Renal pelvis (tissue), 4 donors: ENCODE results near the gene OSGIN1. TPM values are rescaled to one million over a fixed set of nuclear protein-coding genes. Genes with fewer than 3 reads are reported as not detected.
"Not testable (repeated sequence)": the region's sequence is repeated elsewhere in the genome, so short reads cannot be mapped to it uniquely, and the experiment has no call there.

Experiments used
- DNase-seq: peaks from one replicate; pipeline ENCODE4 v3.0.0-alpha.2; 2013
- polyA plus RNA-seq, 3 donors: library from polyadenylated mRNA; unstranded; fragments of 120-200 nt; gene quantifications; one replicate each; pipeline ENCODE4 v1.2.1, GENCODE V29; 2013; ENCODE audit not compliant: insufficient read length in 3 of 3

OSGIN1 gene
- polyA plus RNA-seq, 3 donors, result 0.68 to 1.0 (median 0.92) TPM

DNA sequence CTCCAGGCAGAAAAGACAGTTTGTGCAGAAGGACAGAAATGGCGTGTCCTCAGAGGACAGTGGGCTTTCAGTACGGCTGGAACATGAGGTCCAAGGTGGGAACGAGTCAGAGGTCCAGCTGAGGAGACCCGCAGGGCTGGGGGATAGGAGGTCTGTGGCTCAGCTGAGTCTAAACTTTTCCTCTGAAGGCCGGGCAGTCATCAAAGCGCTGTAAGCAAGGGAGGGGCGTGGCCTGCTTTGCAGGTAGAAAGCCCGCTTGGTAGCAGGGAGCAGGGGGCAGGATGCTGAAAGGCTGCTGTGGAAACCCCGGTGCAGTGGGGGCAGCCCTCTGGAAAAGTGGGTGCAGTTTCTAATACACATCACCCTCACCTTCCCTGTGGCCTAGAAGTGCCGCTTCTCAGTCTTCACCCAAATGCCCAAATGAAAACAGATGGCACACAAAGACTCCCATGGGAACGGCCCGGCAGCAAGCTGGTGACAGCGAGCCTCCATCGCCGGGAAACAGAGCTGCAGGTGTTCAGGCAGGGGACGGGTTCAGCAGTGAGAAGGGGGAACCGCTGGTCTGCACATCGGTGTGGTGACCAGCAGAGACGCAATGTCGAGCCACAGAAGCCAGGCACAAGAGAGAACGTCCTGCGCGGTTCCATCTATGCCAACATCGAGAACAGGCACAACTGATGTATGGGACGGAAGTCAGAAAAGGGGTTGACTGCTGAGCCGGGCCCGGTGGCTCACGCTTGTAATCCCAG is 12.2 kb upstream of the OSGIN1 start:
- DNase-seq, result no peak

DNA sequence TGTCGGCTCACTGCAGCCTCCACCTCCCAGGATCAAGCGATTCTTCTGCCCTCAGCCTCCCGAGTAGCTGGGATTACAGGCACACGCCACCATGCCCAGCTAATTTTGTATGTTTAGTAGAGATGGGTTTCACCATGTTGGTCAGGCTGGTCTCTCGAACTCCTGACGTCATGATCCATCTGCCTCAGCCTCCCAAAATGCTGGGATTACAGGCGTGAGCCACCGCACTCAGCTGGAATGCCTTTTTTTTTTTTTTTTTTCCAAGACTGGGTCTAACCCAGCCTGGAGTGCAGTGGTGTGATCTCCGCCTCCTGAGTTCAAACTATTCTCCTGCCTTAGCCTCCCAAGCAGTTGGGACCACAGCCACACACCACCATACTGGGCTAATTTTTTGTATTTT is 11.5 kb upstream of the OSGIN1 start:
- DNase-seq, result not testable (repeated sequence)

DNA sequence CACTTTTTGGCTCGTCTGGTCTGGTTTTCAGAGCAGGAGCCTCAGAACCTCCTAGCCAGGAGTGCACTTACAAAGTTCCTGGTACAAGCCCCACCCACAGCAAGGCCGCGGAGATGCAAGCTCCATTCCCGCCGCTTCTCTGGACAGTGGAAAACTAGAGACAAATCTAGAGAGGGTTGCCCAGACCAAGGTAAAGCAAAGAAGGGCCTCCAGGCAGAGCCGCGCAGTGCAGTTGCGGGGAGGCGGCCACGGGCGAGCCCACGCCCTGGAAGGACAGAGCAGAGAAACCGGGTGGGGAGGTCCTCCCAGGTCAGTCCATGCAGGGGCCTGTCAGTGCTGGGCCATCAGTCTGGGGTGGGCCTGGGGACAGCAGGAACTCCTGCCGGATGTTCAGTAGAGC is 11.0 kb upstream of the OSGIN1 start:
- DNase-seq, result no peak

DNA sequence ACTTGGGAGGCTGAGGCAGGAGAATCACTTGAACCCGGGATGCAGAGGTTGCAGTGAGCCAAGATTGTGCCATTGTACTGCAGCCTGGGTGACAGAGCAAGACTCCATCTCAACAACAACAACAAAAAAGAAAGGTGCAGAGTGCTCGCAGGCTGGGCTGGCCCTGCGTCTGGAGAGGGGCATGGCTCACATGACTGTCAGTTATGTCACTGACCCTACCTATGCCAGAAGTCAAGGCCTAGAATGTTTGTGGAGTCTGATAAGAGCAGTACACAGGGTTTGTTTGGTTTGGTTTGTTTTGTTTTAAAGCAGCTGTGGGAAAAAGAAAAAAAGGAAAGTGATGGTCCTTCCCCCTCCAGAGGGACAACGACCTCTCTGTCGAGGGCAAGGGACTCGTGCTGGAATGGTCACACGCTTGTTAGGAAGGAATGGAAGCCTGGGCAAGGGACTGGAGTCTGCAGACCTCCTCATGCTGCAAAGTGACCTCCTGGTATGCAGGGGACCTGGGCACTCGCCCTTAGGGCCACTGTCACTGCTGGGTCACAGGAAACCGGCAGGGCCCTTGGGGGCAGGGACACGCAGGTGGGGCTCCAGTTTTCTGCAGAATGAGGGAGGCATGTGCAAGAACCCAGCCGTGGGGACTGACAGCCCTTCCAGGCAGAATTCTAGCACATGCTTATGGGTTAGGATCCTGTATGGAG is 10.1 kb upstream of the OSGIN1 start:
- no peak for DNase-seq

DNA sequence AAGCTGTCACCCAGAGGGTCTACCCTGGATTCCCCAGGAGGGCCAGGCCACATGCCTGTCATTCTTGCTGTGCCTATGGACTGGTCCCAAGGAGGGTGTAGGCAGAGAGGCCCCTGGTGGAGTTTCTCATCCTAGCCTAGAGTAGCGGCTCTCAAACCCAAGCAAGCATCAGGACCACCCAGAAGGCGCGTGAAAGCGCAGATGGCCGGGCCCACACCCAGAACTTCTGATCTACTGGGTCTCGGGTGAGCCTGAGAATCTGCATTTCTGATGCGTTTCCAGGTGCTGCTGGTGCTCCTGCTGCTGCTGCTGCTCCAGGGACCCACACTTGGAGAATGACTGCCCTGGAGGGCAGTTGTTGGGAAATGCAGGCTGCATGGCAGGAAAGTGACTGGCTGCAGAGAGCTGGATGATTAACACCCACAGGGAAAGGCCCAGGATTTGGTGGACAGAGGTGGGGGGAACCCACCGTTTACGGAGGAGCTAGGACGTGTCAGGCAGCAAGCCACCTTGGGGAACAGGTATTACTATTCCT is 9.5 kb upstream of the OSGIN1 start:
- DNase-seq, result no peak

DNA sequence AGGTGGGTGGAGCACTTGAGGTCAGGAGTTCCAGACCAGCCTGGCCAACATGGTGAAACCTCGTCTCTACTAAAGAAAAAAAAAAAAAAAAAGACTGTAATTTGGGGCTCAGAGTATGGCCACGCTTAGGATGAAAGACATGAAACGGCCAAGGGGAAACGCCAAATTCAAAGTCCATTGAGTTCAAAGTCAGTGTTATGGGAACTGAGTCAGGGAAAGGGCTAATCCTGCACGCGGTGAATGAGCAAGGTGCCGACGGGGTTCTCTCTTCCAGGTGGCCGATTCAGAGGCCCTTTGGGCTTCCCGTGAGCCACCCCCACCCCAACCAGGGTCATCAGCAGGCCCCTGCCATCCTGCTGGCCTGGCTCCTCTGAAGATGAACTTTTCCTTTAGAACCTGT is 7.5 kb upstream of the OSGIN1 start:
- no peak for DNase-seq

DNA sequence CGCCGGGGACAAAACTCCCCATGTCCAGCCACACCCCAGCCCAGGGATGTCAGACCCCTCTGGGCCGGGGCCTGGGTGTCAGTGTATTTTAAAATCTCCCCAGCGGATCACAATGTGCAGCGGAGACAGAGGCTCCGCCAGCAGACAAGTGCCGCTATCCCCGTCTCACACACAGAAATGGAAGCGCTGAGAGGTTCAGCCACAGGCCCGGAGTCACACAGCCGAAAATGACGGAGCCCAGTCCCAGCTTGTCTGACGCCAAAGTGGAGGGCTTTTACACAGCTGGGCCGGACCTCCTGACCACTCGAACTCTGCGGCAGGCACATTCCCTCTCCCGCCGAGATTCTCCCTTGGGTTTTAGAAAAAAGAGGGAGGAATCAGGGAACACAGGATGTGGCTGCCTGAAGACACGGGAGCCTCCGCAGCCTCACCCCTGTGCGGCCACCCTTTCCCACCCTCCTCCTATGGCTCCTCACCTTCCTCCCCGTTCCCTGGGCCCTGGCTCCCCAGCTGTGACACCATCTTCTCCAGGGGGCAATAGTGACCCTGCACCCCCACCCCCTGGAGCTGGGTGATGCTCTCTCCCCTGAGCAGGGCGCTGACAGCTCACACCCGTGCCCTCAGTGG is 6.8 kb upstream of the OSGIN1 start:
- no peak for DNase-seq

DNA sequence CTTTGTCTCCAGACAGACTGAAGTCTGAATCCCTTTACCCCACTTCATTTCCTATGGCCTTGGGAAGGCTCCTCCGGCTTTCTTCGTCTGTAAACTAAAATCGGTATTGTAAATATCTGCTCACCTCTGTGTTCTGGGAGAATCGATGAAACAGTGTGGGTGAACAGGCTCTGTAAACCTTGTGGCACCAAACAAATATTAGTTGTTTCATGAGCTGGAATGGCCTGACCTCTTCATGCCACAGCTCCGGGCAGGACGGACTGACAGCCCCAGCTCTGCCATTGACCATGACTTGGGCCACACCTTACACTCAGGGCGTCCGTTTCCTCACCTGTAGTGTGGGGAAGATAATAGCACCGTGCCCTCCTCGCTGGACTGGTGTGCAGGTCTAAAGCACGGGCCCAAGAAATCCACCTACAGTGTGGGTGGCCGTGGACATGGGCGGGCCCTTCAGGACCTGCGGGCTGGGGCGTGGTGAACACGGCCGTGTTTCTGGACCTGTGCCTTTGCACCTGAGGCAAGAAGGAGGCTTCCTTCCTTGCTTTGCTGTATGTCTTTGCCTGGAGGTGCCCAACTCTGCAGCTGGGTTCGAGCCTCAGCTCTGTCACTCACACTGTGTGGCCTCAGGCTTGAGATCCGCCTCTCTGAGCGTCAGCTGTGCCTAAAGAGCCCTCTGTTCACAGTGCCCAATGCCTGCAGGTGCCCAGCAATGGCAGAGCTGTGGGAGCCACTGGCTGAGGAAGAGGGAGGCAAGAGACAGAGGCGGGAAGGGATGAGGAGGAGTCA is 6.1 kb upstream of the OSGIN1 start:
- no peak for DNase-seq

DNA sequence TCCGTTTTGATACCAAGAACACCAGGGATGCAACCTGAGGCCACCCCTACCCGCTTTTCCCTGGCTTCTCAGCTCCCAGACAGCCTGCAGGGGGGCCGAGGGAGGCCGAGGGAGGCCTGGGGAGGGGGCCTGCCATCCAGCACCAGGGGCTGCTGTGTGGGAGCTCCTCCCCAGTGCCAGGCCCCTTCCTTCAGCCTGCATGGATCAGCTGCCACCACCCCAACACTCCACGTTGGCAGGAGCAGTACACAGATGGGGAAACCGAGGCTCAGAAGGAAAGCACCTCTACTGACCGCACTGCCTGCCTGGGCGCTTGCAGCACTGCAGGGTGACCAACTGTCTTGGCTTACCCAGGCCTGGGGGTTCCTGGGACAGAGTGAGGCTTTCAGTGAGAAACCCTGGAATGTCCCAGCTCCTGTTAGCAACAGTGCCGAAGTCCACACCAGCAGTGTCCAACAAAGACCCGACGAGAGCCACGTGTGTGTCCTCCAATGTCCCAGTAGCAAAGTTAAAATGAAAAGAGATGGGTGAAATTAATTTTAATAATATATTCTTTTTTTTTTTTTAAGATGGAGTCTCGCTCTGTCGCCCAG is 5.3 kb upstream of the OSGIN1 start:
- DNase-seq, result no peak

DNA sequence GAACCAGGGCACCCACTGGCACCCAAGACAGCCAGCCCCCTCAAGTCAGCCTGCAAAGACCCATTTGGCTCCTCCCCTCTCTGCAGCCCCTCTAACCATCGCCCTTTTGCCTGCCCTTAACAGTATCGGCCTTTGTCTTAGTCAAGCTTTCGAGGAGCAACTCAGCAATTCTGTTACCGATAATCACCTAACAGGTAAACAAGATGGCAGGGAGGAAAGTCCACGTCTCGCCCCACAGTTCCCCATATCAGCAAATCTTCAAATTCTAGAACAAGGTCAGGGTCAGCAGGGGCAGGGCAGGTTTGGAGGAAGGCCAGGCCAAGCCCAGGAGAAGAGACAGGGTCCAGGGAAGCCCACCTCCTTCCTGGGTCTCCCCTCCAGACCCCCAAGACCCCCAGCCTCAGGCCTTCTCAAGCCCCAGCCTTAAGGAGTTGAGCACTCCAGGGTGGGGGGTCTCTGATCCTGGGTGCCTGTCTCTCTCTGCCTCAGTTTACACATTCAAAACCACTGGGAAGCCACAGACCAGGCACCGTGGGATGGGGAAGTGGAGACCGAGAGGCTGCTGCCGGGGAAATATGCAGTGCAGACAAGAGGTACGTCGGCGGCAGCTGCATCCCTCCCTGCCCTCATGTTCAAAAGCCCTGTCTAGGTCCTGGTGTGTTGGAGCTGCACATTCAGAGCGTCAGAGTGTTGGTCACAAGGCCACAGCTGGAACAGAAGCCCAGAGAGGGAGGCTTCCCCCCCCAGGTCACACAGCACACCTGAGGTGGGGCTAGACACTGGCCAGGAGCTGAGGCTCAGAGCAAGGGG is 3.9 kb upstream of the OSGIN1 start:
- DNase-seq, result no peak

DNA sequence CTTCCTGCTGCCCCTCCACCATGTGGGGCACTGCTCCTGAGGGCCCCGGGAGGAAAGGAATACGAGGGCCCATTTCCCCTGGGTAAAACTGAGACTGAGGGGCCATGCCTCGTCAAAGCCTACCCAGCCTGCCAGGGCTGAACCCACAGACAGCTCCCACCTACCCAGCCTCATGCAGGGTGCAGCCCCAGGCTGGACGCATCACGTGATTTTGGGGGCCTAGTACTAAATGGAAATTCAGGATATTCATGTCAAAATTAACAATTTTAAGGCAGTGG is 3.4 kb upstream of the OSGIN1 start:
- no peak for DNase-seq

DNA sequence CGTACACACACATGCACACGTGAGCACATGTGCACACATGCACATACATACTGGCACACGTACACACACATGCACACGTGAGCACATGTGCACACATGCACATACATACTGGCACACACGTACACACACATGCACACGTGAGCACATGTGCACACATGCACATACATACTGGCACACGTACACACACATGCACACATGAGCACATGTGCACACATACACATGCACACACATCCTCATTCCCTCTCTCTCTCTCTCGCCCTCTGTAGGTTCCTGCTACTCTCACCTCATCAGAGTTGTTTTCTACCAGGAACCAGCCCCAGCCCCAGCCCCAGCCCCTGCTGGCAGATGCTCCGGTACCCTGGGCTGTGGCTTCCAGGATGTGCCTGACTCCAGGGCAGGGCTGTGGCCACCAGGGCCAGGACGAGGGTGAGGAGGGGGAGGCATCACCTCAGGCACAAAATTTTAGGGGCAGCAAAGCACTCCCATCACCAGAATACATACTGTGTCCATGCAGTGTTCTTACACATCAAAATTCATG is 2.1 kb upstream of the OSGIN1 start:
- not testable (repeated sequence) for DNase-seq

DNA sequence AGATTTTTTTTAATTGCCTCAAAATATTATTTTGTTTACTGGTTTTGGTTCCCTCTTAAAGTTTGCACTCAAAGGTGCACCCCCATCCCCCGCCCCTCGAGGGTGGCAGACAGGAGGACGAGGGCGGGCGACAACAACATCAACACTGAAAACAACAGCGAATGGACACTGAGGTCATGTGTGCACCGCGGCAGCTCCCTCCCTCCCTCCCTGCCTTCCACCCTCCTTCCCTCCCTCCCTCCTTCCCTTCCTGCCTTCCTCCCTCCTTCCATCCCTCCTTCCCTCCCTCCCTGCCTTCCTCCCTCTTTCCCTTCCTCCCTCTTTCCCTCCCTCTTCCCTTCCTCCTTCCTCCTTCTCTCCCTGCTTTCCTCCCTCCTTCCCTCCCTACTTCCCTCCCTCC is 1.5 kb upstream of the OSGIN1 start:
- no peak for DNase-seq

DNA sequence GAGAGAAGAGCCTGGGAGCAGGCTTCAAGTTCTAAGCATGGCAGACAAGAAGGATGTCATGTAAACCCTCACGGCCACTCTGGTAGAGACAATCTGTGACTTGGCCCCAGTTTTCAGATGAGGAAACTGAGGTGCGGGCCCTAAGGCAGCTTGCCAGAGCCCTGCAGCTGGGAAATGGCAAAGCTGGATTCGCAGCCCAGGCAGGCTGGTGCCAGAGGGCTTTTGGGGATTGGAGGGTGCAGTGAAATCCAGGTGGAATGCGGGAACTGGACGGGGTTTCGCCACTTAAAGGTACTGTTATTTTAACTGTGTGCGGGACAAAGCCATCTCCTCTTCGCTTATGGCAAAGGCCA is 477 bp upstream of the OSGIN1 start:
- no peak for DNase-seq

DNA sequence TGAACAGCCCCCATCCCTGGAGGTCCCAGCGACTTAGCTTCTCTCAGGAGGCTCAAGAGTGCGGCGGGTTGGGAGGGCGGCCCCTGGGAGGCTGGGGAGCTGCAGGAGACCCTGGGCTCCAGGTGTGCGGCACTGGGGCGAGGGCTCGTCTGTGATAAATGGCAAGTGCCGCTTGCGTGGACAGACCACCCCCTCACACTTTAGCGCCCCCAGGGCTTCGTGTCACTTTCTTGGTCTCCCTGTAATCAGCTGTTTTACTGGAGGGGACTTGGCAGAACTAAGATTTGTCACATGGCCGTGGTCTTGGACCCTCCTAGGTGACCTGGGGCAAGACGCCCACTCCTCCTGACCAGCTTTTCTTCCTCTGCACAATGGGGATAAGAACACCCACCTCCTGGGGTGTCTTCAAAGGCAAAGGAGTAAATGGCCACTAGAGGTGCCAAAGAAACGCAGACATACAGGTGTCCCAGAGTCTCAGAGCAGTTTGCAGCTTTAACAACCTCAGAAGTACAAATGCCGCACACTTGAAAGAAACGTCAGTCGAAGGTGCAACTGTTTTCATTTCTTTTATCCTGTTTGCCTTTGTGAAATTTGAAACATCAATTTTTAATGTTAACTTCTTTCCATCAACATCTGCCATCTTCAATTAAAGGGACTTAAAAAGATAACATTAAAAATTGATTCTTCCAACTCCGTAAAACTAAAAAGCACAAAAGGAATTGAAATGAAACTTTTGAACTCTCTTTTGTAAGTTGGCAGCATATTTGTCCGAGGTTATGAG is 946 bp downstream of the OSGIN1 start:
- no peak for DNase-seq

DNA sequence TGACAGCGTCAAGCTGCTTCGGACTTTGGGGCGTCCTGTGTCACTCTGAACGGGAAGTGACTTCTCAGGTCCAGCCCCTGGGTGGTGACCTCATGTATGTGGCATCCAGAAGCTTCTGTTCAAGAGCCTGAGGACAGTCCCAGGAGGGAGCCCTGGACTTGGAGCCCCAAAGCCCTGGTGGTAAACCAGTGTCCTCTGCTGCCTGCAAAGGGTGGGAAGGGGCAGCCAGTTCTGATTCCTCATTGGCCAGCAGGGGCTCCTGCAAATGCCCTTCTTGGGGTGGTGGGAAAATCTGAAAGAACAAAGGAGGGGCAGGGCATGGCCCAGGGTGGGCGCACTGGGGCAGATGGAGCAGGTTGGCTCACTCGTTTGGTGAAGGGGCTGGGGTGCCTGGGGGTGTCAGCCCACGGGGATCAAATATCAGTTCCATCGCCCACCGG is 1.6 kb downstream of the OSGIN1 start:
- no peak for DNase-seq

DNA sequence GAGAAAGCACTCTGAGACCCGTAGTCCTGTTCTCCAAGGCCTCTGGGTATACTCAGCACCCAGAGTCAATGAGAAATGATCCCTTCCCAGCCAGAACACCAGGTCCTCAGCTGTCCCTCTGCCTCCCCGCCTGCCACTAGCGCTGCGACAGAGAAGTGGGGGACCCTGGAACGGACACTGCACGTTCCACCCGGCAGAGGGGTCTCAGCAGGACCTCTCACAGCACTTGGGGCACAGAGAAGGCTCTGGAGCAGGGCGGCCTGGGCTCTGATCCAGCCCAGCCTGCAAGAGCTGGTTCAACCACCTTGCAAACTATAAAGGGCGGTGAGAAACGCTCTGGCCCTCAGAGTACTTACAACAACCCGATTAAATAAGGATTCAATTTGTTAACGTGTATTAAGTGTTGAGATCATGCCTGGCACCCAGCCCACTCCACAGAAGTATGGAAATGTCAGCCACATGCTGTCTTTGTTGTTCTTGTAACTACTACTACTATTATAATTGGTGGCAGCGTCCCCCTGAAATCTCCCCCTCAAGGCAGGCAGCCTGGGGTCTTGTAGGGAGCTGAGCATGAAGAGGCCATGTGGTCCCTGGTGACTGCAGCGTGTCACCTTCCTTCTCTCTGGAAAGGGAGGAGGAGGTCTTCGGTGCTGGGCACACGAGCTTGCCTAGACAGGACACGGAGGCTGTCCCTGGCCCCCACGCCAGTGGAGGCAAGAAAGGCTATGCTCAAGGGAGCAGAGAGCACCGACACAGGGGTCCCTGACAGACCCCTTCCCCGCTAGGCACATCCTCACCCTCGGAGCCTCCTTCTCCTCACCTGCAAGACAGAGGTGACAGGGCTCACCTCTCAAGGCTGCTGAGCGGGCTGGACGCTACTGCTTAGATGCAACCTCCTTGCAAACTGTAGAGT is 2.4 kb downstream of the OSGIN1 start:
- DNase-seq, result no peak

DNA sequence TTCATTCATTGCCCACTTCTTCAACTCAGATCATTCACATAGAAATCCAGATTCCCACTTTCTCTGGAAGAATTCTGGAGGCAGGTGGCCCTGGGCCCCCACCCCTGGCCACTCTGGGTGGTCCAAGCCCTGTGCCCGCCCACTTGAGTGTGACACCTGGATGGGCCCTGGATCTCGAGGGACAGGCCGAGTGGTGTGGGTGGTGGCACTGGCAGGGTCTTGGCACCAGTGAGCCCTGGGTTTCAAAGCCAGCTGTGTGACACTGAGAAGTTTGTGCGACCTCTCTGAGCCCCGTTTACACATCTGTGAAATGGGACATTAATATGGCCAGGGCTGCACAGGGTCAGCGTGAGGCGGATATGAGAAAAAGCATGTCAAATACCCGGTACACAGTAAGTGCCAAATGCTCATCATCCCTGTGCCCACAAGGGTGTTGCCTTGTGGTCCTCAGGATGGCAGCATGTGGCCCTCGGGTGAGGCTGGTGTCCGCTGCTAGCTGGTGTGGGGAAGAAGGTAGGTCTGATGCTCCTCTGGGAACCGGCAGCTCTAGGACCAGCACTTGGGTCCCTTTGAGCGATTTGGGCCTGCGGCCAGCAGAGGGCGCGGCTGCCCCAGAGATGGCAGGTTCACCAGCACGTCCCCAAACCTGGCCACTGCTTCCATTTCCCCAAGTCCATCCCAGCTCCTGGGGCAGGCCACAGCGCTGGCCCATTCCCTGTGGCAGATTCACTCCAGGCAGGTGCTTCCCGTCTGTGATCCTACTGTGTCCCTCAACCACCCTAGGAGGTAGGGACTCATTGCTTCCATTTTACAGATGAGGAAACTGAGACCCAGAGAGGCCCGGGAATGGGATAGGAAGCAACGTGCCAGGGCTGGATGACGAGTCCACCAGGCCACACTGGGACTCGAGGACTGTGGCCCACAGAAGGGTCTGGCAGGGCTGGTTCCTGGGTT is 3.6 kb downstream of the OSGIN1 start:
- peak; percentile 71 for DNase-seq
